Measurements from ENCODE around the gene PPP1R9B.

DNA sequence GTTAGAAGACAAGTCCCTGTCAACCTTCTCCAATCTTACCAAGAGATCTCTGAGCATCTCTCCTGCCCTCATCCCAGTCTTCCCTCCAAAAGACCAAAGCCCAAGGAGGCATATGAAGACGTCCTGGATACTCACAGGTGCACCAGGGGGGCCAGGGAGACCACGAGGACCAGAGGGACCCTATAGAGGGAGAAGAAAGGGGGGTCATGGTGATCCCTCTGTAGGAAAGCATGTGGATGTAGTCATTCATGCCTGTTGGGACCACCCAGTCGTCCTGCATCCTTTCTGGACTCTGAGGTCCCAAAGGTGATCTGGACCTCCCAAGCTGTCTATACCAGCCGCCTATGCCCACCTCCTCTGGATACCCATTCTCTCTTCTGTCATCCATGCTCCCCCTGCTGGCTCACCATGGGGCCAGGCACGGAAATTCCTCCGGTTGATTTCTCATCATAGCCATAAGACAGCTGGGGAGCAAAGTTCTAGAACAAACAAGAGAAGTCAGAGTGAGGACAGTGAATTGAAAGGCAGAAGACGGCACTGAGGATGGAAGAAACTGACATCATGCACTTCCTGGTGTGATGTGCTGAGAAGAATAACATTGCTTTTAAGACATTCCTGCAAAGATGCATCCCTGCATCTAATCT, 47.7 kb upstream of the PPP1R9B start:
- peak in 5 of 6 experiments; percentile 28 to 56 (median 43) for TF ChIP-seq CTCF (IDR thresholded peaks at IDR 0.05)
- no peak for TF ChIP-seq POLR2A (IDR thresholded peaks at IDR 0.05)
